Liver (tissue), 3 donors: ENCODE measurements around the gene ITGB3.

Experiments used
- FOXA1 ChIP-seq: IDR thresholded peaks from 2 replicates; pipeline ENCODE4 v1.6.1; 2016; ENCODE audit warnings: antibody characterized with exemption
- RXRA ChIP-seq, 2 donors: IDR thresholded peaks; 2 replicates each; pipeline ENCODE4 v1.6.1; 2017 to 2018; ENCODE audit warnings: antibody characterized with exemption in 2 of 2, mild to moderate bottlenecking in 1 of 2
- TAF1 ChIP-seq: conservative IDR thresholded peaks from 2 replicates; pipeline ENCODE4 v1.6.1; 2016; ENCODE audit warnings: antibody characterized with exemption, mild to moderate bottlenecking
- YY1 ChIP-seq: IDR thresholded peaks from 2 replicates; pipeline ENCODE4 v1.6.1; 2016; ENCODE audit warnings: antibody characterized with exemption, mild to moderate bottlenecking
- TF ChIP-seq, protein P1 (sequence below): IDR thresholded peaks from 2 replicates; pipeline ENCODE4 v1.6.1; 2016; ENCODE audit warnings: antibody characterized with exemption, mild to moderate bottlenecking
- TF ChIP-seq, protein P2 (sequence below): IDR thresholded peaks from 2 replicates; pipeline ENCODE4 v1.6.1; 2016; ENCODE audit warnings: antibody characterized with exemption
- TF ChIP-seq, protein P3 (sequence below): fragments of 150-350 bp; IDR thresholded peaks from 2 replicates; pipeline ENCODE4 v1.5.1; 2017; ENCODE audit warnings: improper control_type of control experiment, low read depth, low read length; ENCODE audit not compliant: missing input control
- TF ChIP-seq, protein P4 (sequence below): IDR thresholded peaks from 2 replicates; pipeline ENCODE4 v1.6.1; 2016; ENCODE audit warnings: antibody characterized with exemption
- donor health status: healthy.
- donor health status: healthy.

DNA sequence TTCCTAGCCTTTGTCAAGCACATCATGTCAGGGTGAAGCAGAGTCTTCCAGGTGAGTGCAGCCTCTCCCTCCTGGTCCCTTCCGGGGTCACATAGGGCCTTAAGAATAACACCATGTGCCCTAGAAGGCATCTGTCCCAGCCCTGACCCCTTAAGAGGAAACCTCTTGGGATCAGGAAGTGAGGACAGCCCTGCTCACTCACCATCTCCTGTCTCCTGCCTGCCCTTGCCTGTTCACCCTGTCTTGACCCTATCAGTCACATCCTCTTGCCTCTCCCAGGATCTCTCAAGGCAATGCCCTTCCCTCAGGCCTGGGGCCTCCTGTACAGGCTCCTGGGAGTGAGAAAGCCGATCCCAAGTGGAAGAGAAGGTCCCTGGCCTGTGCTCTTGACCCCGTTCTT, 30.6 kb upstream of the ITGB3 start:
- TF ChIP-seq YY1 (no peak), TAF1 (no peak), FOXA1 (no peak), RXRA (IDR thresholded peaks at IDR 0.05) (peak in 1 of 2 donors; percentile 36)
- TF ChIP-seq, protein P1, sequence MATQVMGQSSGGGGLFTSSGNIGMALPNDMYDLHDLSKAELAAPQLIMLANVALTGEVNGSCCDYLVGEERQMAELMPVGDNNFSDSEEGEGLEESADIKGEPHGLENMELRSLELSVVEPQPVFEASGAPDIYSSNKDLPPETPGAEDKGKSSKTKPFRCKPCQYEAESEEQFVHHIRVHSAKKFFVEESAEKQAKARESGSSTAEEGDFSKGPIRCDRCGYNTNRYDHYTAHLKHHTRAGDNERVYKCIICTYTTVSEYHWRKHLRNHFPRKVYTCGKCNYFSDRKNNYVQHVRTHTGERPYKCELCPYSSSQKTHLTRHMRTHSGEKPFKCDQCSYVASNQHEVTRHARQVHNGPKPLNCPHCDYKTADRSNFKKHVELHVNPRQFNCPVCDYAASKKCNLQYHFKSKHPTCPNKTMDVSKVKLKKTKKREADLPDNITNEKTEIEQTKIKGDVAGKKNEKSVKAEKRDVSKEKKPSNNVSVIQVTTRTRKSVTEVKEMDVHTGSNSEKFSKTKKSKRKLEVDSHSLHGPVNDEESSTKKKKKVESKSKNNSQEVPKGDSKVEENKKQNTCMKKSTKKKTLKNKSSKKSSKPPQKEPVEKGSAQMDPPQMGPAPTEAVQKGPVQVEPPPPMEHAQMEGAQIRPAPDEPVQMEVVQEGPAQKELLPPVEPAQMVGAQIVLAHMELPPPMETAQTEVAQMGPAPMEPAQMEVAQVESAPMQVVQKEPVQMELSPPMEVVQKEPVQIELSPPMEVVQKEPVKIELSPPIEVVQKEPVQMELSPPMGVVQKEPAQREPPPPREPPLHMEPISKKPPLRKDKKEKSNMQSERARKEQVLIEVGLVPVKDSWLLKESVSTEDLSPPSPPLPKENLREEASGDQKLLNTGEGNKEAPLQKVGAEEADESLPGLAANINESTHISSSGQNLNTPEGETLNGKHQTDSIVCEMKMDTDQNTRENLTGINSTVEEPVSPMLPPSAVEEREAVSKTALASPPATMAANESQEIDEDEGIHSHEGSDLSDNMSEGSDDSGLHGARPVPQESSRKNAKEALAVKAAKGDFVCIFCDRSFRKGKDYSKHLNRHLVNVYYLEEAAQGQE, result no peak
- TF ChIP-seq, protein P2, sequence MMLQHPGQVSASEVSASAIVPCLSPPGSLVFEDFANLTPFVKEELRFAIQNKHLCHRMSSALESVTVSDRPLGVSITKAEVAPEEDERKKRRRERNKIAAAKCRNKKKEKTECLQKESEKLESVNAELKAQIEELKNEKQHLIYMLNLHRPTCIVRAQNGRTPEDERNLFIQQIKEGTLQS, result no peak
- TF ChIP-seq, protein P3, sequence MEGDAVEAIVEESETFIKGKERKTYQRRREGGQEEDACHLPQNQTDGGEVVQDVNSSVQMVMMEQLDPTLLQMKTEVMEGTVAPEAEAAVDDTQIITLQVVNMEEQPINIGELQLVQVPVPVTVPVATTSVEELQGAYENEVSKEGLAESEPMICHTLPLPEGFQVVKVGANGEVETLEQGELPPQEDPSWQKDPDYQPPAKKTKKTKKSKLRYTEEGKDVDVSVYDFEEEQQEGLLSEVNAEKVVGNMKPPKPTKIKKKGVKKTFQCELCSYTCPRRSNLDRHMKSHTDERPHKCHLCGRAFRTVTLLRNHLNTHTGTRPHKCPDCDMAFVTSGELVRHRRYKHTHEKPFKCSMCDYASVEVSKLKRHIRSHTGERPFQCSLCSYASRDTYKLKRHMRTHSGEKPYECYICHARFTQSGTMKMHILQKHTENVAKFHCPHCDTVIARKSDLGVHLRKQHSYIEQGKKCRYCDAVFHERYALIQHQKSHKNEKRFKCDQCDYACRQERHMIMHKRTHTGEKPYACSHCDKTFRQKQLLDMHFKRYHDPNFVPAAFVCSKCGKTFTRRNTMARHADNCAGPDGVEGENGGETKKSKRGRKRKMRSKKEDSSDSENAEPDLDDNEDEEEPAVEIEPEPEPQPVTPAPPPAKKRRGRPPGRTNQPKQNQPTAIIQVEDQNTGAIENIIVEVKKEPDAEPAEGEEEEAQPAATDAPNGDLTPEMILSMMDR, result no peak
- TF ChIP-seq, protein P4, sequence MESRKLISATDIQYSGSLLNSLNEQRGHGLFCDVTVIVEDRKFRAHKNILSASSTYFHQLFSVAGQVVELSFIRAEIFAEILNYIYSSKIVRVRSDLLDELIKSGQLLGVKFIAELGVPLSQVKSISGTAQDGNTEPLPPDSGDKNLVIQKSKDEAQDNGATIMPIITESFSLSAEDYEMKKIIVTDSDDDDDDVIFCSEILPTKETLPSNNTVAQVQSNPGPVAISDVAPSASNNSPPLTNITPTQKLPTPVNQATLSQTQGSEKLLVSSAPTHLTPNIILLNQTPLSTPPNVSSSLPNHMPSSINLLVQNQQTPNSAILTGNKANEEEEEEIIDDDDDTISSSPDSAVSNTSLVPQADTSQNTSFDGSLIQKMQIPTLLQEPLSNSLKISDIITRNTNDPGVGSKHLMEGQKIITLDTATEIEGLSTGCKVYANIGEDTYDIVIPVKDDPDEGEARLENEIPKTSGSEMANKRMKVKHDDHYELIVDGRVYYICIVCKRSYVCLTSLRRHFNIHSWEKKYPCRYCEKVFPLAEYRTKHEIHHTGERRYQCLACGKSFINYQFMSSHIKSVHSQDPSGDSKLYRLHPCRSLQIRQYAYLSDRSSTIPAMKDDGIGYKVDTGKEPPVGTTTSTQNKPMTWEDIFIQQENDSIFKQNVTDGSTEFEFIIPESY, result no peak
